ENCODE data around the gene COLQ.

Gene COLQ

GRCh38 chr3:15521573-15521965, at the start of gene COLQ:
TSS of gene COLQ (minus strand) at chr3:15521706. CDS start at chr3:15521625, 81 bp downstream.
- H3K27me3 ChIP-seq (ENCODE audit: control insufficient read depth, insufficient read depth, low read length): no peaks in the 10 kb centered on the region
- H3K4me3 ChIP-seq (ENCODE audit: low read depth, low read length): 0 out of 2 replicates have a peak within 1 kb of the TSS, but pooled peaks have one; percentile 0

GRCh38 chr3:15563190-15563589, 41.7 kb upstream of the COLQ start:
- Histone ChIP-seq H3K27ac (ENCODE audit: low read depth, low read length) (no peak overlapping the region), H3K9ac (ENCODE audit: low read length) (no peak overlapping the region), H3K36me3 (ENCODE audit: control insufficient read depth, insufficient read depth, low read length) (peaks cover 69% of the 10 kb centered on the region), H3K9me3 (ENCODE audit: control insufficient read depth, insufficient read depth, low read depth, low read length) (no peaks in the 10 kb centered on the region), H3K4me3 (ENCODE audit: low read depth, low read length) (no peak overlapping the region), H3K4me1 (ENCODE audit: control insufficient read depth, insufficient read depth, low read length) (no peaks in the 10 kb centered on the region), H3K27me3 (ENCODE audit: control insufficient read depth, insufficient read depth, low read length) (no peaks in the 10 kb centered on the region)

More at GRCh38 chr3:15521573-15521965, at the start of gene COLQ:
- no peak within 1 kb of the TSS for H3K27ac ChIP-seq (ENCODE audit: low read depth, low read length)
- H3K36me3 ChIP-seq (ENCODE audit: control insufficient read depth, insufficient read depth, low read length): no peaks in the 10 kb centered on the region
- no peak within 1 kb of the TSS for H3K9ac ChIP-seq (ENCODE audit: low read length)
- no peaks in the 10 kb centered on the region for H3K9me3 ChIP-seq (ENCODE audit: control insufficient read depth, insufficient read depth, low read depth, low read length)
- H3K4me1 ChIP-seq (ENCODE audit: control insufficient read depth, insufficient read depth, low read length): peaks cover 14% of the 10 kb centered on the region

DNA sequence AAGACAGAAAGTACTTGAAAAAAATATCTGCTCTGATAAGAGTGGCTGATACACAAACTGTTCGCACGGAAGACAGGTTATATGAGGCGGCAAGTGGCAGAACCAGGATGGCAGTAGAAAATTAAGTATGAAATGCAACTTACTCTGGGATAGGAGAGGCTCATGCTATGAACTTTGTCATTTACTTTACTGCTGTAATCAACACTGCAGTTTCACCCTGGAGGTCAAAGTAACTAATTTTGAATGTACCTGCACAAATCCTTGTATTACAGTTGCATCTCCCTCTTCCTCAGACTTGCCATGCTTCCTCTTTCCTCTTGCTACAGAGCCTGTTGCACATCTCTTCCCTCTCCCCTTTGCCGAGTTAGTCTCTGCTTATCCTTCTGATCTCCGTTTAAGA, 41.1 kb upstream of the COLQ start:
- H3K9ac ChIP-seq (ENCODE audit: low read length): no peak overlapping the region
- H3K27ac ChIP-seq (ENCODE audit: low read depth, low read length): no peak overlapping the region
- H3K27me3 ChIP-seq (ENCODE audit: control insufficient read depth, insufficient read depth, low read length): no peaks in the 10 kb centered on the region
- H3K9me3 ChIP-seq (ENCODE audit: control insufficient read depth, insufficient read depth, low read depth, low read length): no peaks in the 10 kb centered on the region
- H3K36me3 ChIP-seq (ENCODE audit: control insufficient read depth, insufficient read depth, low read length): peaks cover 62% of the 10 kb centered on the region
- no peak overlapping the region for H3K4me3 ChIP-seq (ENCODE audit: low read depth, low read length)
- no peaks in the 10 kb centered on the region for H3K4me1 ChIP-seq (ENCODE audit: control insufficient read depth, insufficient read depth, low read length)

DNA sequence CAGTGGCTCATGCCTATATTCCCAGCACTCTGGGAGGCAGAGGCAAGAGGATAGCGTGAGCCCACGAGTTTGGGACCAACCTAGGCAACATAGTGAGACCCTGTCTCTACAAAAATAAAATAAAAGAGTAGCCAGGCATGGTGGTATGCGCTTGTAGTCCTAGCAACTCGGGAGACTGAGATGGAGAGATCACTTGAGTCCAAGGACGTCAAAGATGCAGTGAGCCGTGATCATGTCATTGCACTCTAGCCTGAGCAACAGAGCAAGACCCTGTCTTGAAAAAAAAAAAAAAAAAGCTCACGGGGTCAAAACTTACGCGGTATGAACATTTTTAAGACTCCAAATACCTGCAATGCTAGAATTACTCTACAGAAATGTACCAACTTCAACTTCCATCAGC, 37.1 kb upstream of the COLQ start:
- Histone ChIP-seq H3K9ac (ENCODE audit: low read length) (no peak overlapping the region), H3K4me1 (ENCODE audit: control insufficient read depth, insufficient read depth, low read length) (no peaks in the 10 kb centered on the region), H3K27ac (ENCODE audit: low read depth, low read length) (no peak overlapping the region), H3K36me3 (ENCODE audit: control insufficient read depth, insufficient read depth, low read length) (peaks cover 29% of the 10 kb centered on the region), H3K9me3 (ENCODE audit: control insufficient read depth, insufficient read depth, low read depth, low read length) (no peaks in the 10 kb centered on the region), H3K4me3 (ENCODE audit: low read depth, low read length) (no peak overlapping the region), H3K27me3 (ENCODE audit: control insufficient read depth, insufficient read depth, low read length) (no peaks in the 10 kb centered on the region)

DNA sequence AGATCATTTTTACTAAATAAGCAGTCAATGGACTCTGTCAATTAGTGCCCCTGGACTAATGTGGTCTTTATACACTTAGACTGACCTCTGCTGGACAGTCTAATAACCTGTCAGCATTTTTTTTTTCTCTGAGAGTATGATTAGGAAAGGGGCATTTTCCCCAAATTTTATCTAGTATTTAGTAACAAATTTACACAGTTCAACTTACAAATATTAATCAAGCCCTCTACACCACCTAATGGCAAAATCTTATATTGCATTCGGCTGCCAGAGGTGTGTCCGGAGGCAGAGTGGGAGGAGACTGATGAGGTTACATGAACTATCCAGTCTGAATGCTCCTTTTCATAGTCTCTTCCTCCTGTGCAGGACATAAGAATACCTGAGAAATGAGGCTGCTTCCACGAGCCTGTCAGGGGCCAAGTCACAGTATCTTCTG, 36.0 kb upstream of the COLQ start:
- Histone ChIP-seq H3K9me3 (ENCODE audit: control insufficient read depth, insufficient read depth, low read depth, low read length) (no peaks in the 10 kb centered on the region), H3K36me3 (ENCODE audit: control insufficient read depth, insufficient read depth, low read length) (peaks cover 19% of the 10 kb centered on the region), H3K4me1 (ENCODE audit: control insufficient read depth, insufficient read depth, low read length) (peaks cover 4% of the 10 kb centered on the region; the same call in 1 of the 2 replicates), H3K4me3 (ENCODE audit: low read depth, low read length) (no peak overlapping the region), H3K27me3 (ENCODE audit: control insufficient read depth, insufficient read depth, low read length) (no peaks in the 10 kb centered on the region), H3K27ac (ENCODE audit: low read depth, low read length) (no peak overlapping the region), H3K9ac (ENCODE audit: low read length) (no peak overlapping the region)

- H3K27me3 ChIP-seq (ENCODE audit: control insufficient read depth, insufficient read depth, low read length): no peaks in the 10 kb centered on the region
- peaks cover 8% of the 10 kb centered on the region for H3K36me3 ChIP-seq (ENCODE audit: control insufficient read depth, insufficient read depth, low read length)
Observed at GRCh38 chr3:15556512-15556911, 35.0 kb upstream of the COLQ start.

DNA sequence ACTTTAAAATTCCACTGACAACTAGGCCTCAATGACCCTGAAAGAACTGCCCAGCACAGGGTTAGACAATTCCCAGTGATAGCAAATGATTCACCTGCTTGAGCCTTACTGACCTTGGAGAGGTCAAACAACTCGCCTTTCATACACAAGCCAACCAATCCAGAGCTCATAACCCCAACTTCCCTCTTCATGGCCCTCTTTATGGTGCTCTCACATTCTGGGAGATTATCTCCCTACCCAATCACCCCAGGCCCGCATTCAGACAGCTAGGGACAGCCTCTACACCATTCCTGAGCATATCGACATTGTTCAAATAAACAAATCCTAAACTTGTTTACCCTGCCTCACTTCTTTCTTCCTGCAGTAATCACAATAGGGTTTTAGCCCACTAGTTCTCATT, 32.2 kb upstream of the COLQ start:
- Histone ChIP-seq H3K36me3 (ENCODE audit: control insufficient read depth, insufficient read depth, low read length) (no peaks in the 10 kb centered on the region; the same call in 1 of the 2 replicates), H3K4me1 (ENCODE audit: control insufficient read depth, insufficient read depth, low read length) (peaks cover 4% of the 10 kb centered on the region; the same call in 1 of the 2 replicates), H3K9me3 (ENCODE audit: control insufficient read depth, insufficient read depth, low read depth, low read length) (no peaks in the 10 kb centered on the region), H3K9ac (ENCODE audit: low read length) (no peak overlapping the region), H3K27ac (ENCODE audit: low read depth, low read length) (no peak overlapping the region), H3K27me3 (ENCODE audit: control insufficient read depth, insufficient read depth, low read length) (no peaks in the 10 kb centered on the region), H3K4me3 (ENCODE audit: low read depth, low read length) (no peak overlapping the region)

More at GRCh38 chr3:15556512-15556911, 35.0 kb upstream of the COLQ start:
- no peak overlapping the region for H3K27ac ChIP-seq (ENCODE audit: low read depth, low read length)
- peaks cover 4% of the 10 kb centered on the region; the same call in 1 of the 2 replicates for H3K4me1 ChIP-seq (ENCODE audit: control insufficient read depth, insufficient read depth, low read length)
- no peaks in the 10 kb centered on the region for H3K9me3 ChIP-seq (ENCODE audit: control insufficient read depth, insufficient read depth, low read depth, low read length)
- no peak overlapping the region for H3K9ac ChIP-seq (ENCODE audit: low read length)
- no peak overlapping the region for H3K4me3 ChIP-seq (ENCODE audit: low read depth, low read length)

DNA sequence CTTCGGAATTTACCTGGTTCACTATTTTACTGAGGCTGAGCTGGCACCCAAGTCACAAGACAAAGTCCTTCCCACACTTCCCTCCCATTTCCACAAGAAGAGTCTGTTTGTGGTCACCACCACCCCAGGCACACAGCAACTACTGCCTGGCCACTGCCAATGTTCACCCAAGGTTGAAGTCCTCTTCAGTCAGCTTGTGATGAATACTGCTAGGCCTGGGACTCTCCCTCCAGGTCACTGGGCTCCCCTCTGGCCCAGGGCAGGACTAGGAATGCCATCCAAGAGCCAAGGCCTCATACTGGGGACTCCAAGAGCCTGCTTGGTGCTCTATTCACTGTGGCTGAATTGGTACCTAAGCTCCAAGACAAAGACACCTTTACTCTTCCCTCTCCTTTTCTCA, 30.4 kb upstream of the COLQ start:
- Histone ChIP-seq H3K27me3 (ENCODE audit: control insufficient read depth, insufficient read depth, low read length) (no peaks in the 10 kb centered on the region), H3K36me3 (ENCODE audit: control insufficient read depth, insufficient read depth, low read length) (no peaks in the 10 kb centered on the region; the same call in 1 of the 2 replicates), H3K4me3 (ENCODE audit: low read depth, low read length) (no peak overlapping the region)

GRCh38 chr3:15549846-15550245, 28.3 kb upstream of the COLQ start:
- H3K4me3 ChIP-seq (ENCODE audit: low read depth, low read length): no peak overlapping the region
- H3K27me3 ChIP-seq (ENCODE audit: control insufficient read depth, insufficient read depth, low read length): no peaks in the 10 kb centered on the region
- H3K4me1 ChIP-seq (ENCODE audit: control insufficient read depth, insufficient read depth, low read length): peaks cover 4% of the 10 kb centered on the region; the same call in 1 of the 2 replicates
- H3K9ac ChIP-seq (ENCODE audit: low read length): no peak overlapping the region
- H3K27ac ChIP-seq (ENCODE audit: low read depth, low read length): no peak overlapping the region
- no peaks in the 10 kb centered on the region; the same call in 1 of the 2 replicates for H3K36me3 ChIP-seq (ENCODE audit: control insufficient read depth, insufficient read depth, low read length)
- no peaks in the 10 kb centered on the region for H3K9me3 ChIP-seq (ENCODE audit: control insufficient read depth, insufficient read depth, low read depth, low read length)

More for the DNA sequence above, 30.4 kb upstream of the COLQ start:
- H3K4me1 ChIP-seq (ENCODE audit: control insufficient read depth, insufficient read depth, low read length): peaks cover 4% of the 10 kb centered on the region; the same call in 1 of the 2 replicates
- H3K9me3 ChIP-seq (ENCODE audit: control insufficient read depth, insufficient read depth, low read depth, low read length): no peaks in the 10 kb centered on the region
- H3K9ac ChIP-seq (ENCODE audit: low read length): no peak overlapping the region
- no peak overlapping the region for H3K27ac ChIP-seq (ENCODE audit: low read depth, low read length)

DNA sequence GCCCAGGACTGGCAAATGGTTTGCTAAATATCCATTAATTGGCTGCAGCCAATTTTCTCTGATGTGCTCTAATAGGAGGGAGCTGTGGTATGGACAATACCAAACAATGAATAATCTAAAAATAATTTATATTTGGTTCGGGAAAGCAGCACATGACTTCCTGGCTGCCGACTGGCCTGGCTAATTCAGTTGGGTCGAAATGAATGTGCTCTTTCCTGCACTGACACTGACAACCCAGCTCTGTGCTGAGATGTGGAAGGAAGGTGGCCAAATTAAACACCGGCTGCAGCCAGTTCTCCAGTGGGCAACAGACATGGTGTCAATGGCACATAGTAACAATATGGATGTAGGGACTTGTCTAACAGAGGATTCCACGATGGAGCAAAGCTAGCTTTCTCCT, 21.1 kb upstream of the COLQ start:
- H3K36me3 ChIP-seq (ENCODE audit: control insufficient read depth, insufficient read depth, low read length): no peaks in the 10 kb centered on the region
- no peaks in the 10 kb centered on the region for H3K9me3 ChIP-seq (ENCODE audit: control insufficient read depth, insufficient read depth, low read depth, low read length)
- H3K27ac ChIP-seq (ENCODE audit: low read depth, low read length): no peak overlapping the region
- no peaks in the 10 kb centered on the region for H3K4me1 ChIP-seq (ENCODE audit: control insufficient read depth, insufficient read depth, low read length)
- H3K27me3 ChIP-seq (ENCODE audit: control insufficient read depth, insufficient read depth, low read length): no peaks in the 10 kb centered on the region
- no peak overlapping the region for H3K4me3 ChIP-seq (ENCODE audit: low read depth, low read length)
- H3K9ac ChIP-seq (ENCODE audit: low read length): no peak overlapping the region

GRCh38 chr3:15541371-15541770, 19.9 kb upstream of the COLQ start:
- H3K4me1 ChIP-seq (ENCODE audit: control insufficient read depth, insufficient read depth, low read length): no peaks in the 10 kb centered on the region
- H3K4me3 ChIP-seq (ENCODE audit: low read depth, low read length): no peak overlapping the region
- no peak overlapping the region for H3K9ac ChIP-seq (ENCODE audit: low read length)
- H3K27ac ChIP-seq (ENCODE audit: low read depth, low read length): no peak overlapping the region
- no peaks in the 10 kb centered on the region for H3K9me3 ChIP-seq (ENCODE audit: control insufficient read depth, insufficient read depth, low read depth, low read length)
- no peaks in the 10 kb centered on the region for H3K27me3 ChIP-seq (ENCODE audit: control insufficient read depth, insufficient read depth, low read length)
- H3K36me3 ChIP-seq (ENCODE audit: control insufficient read depth, insufficient read depth, low read length): no peaks in the 10 kb centered on the region

All from HUES6 (cell line).